HL-60 (cell line): ENCODE data around the gene SMG6.

ENCODE experiments used
- DNase-seq, 2 experiments: peaks; one replicate each; pipeline ENCODE4 v3.0.0-alpha.2; 2010 to 2020; ENCODE audit warnings: low read depth in 1 of 2, low spot score in 1 of 2
- H3K27ac ChIP-seq: fragments of 250-450 bp; sonication (Bioruptor Pico); replicated peaks from 2 replicates; pipeline ENCODE4 v1.5.1; 2020; ENCODE audit warnings: mild to moderate bottlenecking, moderate library complexity
- H3K27me3 ChIP-seq: fragments of 250-450 bp; sonication (Bioruptor Pico); 2 replicates; pipeline ENCODE4 v1.5.1; 2021; ENCODE audit warnings: mild to moderate bottlenecking, moderate library complexity; ENCODE audit not compliant: insufficient read depth, poor library complexity, severe bottlenecking
- H3K4me3 ChIP-seq: replicated peaks from 2 replicates; pipeline ENCODE4 v1.5.1; 2011; ENCODE audit warnings: mild to moderate bottlenecking, control low read depth, low read length; ENCODE audit not compliant: insufficient read depth
- CTCF ChIP-seq: IDR thresholded peaks from one replicate; pipeline ENCODE4 v1.5.1; 2011; ENCODE audit warnings: low read length, control low read depth, inconsistent platforms; ENCODE audit not compliant: insufficient read depth
- GABPA ChIP-seq: IDR thresholded peaks from 2 replicates; pipeline ENCODE4 v1.6.1; 2012; ENCODE audit warnings: low read depth
- POLR2AphosphoS5 ChIP-seq: IDR thresholded peaks from 2 replicates; pipeline ENCODE4 v1.6.1; 2012; ENCODE audit warnings: low read depth
- REST ChIP-seq: IDR thresholded peaks from 2 replicates; pipeline ENCODE4 v1.6.1; 2012; ENCODE audit warnings: low read depth; ENCODE audit not compliant: insufficient replicate concordance
- SPI1 ChIP-seq: IDR thresholded peaks from 2 replicates; pipeline ENCODE4 v1.6.1; 2012; ENCODE audit warnings: low read depth, mild to moderate bottlenecking, borderline replicate concordance

The SMG6 gene

GRCh38 chr17:2204393-2204792 lies 99.2 kb downstream of the SMG6 start:
- Histone ChIP-seq H3K27me3 (no peaks in the 10 kb centered on the region), H3K4me3 (no peak overlapping the region), H3K27ac (no peak overlapping the region)
- TF ChIP-seq GABPA (no peak), POLR2AphosphoS5 (no peak), CTCF (no peak), SPI1 (no peak), REST (no peak)
- DNase-seq: no peak

GRCh38 chr17:2203818-2204217 lies 99.8 kb downstream of the SMG6 start:
- DNase-seq: no peak
- H3K27ac ChIP-seq: no peak overlapping the region
- TF ChIP-seq SPI1 (no peak), GABPA (no peak), CTCF (no peak), REST (no peak), POLR2AphosphoS5 (no peak)
- no peaks in the 10 kb centered on the region for H3K27me3 ChIP-seq
- H3K4me3 ChIP-seq: no peak overlapping the region

- TF ChIP-seq SPI1: no peak
- TF ChIP-seq GABPA: no peak
- TF ChIP-seq REST: no peak
- no peak overlapping the region for H3K4me3 ChIP-seq
- no peaks in the 10 kb centered on the region for H3K27me3 ChIP-seq
- no peak for DNase-seq
- H3K27ac ChIP-seq: no peak overlapping the region
Observed at GRCh38 chr17:2202996-2203575, 100.5 kb downstream of the SMG6 start.
